ENCODE measurements around the gene SOX4. TPM values are rescaled to one million over a fixed set of nuclear protein-coding genes. Genes with fewer than 3 reads are reported as not detected.

SOX4 gene
- total RNA-seq: 39.6 and 41.2 TPM in 2 replicates

DNA sequence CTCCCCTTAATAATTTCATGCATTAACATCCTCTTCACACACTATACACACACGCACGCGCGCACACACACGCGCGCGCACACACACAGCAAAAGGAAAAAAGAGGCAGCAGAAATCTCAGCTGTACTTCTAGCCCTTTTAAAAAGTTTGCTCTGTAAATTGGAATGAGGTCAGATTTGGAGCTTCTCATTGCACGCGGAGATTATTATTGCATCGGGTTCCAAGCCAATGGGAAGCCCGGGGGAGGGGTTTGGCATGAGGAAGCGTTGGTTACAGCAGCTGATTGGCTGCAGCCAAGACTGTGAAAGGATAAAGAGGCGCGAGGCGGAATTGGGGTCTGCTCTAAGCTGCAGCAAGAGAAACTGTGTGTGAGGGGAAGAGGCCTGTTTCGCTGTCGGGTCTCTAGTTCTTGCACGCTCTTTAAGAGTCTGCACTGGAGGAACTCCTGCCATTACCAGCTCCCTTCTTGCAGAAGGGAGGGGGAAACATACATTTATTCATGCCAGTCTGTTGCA, at the start of gene SOX4:
SOX4 (plus strand) TSS at position 340 of the 515 bp plus-strand sequence. CDS start 784 bp downstream, outside the sequence.

Small RNA genes lying within 50 kb of the gene (small RNA-seq; reads per million reads assigned to genes)
- not detected for gene BOLA2P3

All from articular chondrocyte of knee joint (primary cell).